Endothelial cell of umbilical vein (primary cell): ENCODE measurements around the gene NADSYN1.

ENCODE experiments used
- CTCF ChIP-seq, 2 donors: IDR thresholded peaks; 1 replicate in 1 of 2; 2 replicates in 1 of 2; pipeline ENCODE4 v1.5.1; 2011; ENCODE audit warnings: low read length in 2 of 2, mild to moderate bottlenecking in 2 of 2, moderate library complexity in 2 of 2, control low read depth in 1 of 2, inconsistent platforms in 1 of 2, low read depth in 1 of 2; ENCODE audit not compliant: insufficient read depth in 1 of 2; ENCODE audit errors: extremely low read depth in 1 of 2
- EZH2 ChIP-seq: IDR thresholded peaks from 2 replicates; pipeline ENCODE4 v1.6.1; 2012; ENCODE audit warnings: borderline replicate concordance, low read depth, mild to moderate bottlenecking, moderate library complexity, low read length, inconsistent platforms; ENCODE audit not compliant: severe bottlenecking
- MAX ChIP-seq: IDR thresholded peaks from 2 replicates; pipeline ENCODE4 v1.6.1; 2011; ENCODE audit not compliant: insufficient read depth, insufficient read length

- TF ChIP-seq CTCF (IDR thresholded peaks at IDR 0.05; ENCODE audit: extremely low read depth in 1 of 2, insufficient read depth in 1 of 2, low read depth in 1 of 2, low read length in 2 of 2) (no peak), EZH2 (no peak), MAX (no peak)
These were observed 46.3 kb upstream of the NADSYN1 start for GRCh38 chr11:71406681-71407080.
